K562 (cell line): ENCODE data around the gene AK4. TPM values are rescaled to one million over a fixed set of nuclear protein-coding genes. Genes with fewer than 3 reads are reported as not detected.

Experiments used
- ARHGAP35 ChIP-seq: fragments of 450-650 bp; IDR thresholded peaks from 2 replicates; pipeline ENCODE4 v1.6.1; 2018; ENCODE audit not compliant: partially characterized antibody
- ARID1B ChIP-seq: fragments of 450-650 bp; IDR thresholded peaks from 2 replicates; pipeline ENCODE4 v1.6.1; 2016; ENCODE audit warnings: antibody characterized with exemption, mild to moderate bottlenecking, inconsistent platforms
- CBFB ChIP-seq: sonication (generic); formaldehyde crosslinking; IDR thresholded peaks from 2 replicates; pipeline ENCODE4 v1.4.0; 2020; ENCODE audit warnings: mild to moderate bottlenecking, missing genetic modification reagents
- EP300 ChIP-seq: IDR thresholded peaks from 2 replicates; pipeline ENCODE4 v1.6.1; 2012; ENCODE audit warnings: low read length, improper control_type of control experiment
- FUS ChIP-seq: fragments of 200-400 bp; formaldehyde crosslinking; optimal IDR thresholded peaks from 2 replicates; pipeline ENCODE3; 2017; ENCODE audit warnings: low read depth, low read length
- HMG20B ChIP-seq: fragments of 250-450 bp; sonication (Bioruptor Pico); IDR thresholded peaks from 2 replicates; pipeline ENCODE4 v1.5.0; 2021; ENCODE audit warnings: mild to moderate bottlenecking
- PHF20 ChIP-seq: fragments of 450-650 bp; IDR thresholded peaks from 2 replicates; pipeline ENCODE4 v1.6.1; 2018; ENCODE audit not compliant: partially characterized antibody
- SAFB2 ChIP-seq: fragments of 200-400 bp; formaldehyde crosslinking; IDR thresholded peaks from 2 replicates; pipeline ENCODE4 v1.6.1; 2018; ENCODE audit warnings: borderline replicate concordance, low read length, low read depth, moderate library complexity; ENCODE audit not compliant: severe bottlenecking
- SNRNP70 ChIP-seq: fragments of 200-400 bp; formaldehyde crosslinking; optimal IDR thresholded peaks from 2 replicates; pipeline ENCODE3; 2017; ENCODE audit warnings: low read depth, low read length
- SP2 ChIP-seq: IDR thresholded peaks from 2 replicates; pipeline ENCODE4 v1.6.1; 2011; ENCODE audit warnings: mild to moderate bottlenecking, low read depth, low read length, moderate library complexity; ENCODE audit not compliant: poor library complexity, severe bottlenecking; ENCODE audit errors: extremely low read depth
- TCF3 ChIP-seq: sonication (generic); formaldehyde crosslinking; IDR thresholded peaks from 2 replicates; pipeline ENCODE4 v1.4.0; 2020; ENCODE audit warnings: mild to moderate bottlenecking, missing genetic modification reagents
- TEAD2 ChIP-seq: fragments of 450-650 bp; IDR thresholded peaks from 2 replicates; pipeline ENCODE4 v1.6.1; 2016; ENCODE audit warnings: missing genetic modification characterization, control low read depth, missing compliant biosample characterization
- XRCC5 ChIP-seq: fragments of 200-400 bp; formaldehyde crosslinking; IDR thresholded peaks from 2 replicates; pipeline ENCODE4 v1.6.1; 2017; ENCODE audit warnings: low read depth, mild to moderate bottlenecking, low read length
- ZBTB1 ChIP-seq: sonication (generic); formaldehyde crosslinking; IDR thresholded peaks from 2 replicates; pipeline ENCODE4 v1.8.1; 2023; ENCODE audit warnings: missing genetic modification reagents, low read depth, mild to moderate bottlenecking, borderline replicate concordance
- polyA plus RNA-seq, 8 experiments: library from polyadenylated mRNA; depleted of rRNA in 4 of 8; stranded (reverse) in 5 of 8; unstranded in 3 of 8; fragments of >200 nt; fragmentation: Nextera tagmentation in 2 of 8; fragmentation: Illumina TruSeq in 1 of 8; extraction: Ambion mirVana in 2 of 8; extraction: Trizol in 1 of 8; gene quantifications; 2 replicates each; pipeline versions ENCODE4 v1.2.1 to v1.2.3, GENCODE V29; 2011 to 2014; ENCODE audit warnings: inconsistent platforms in 1 of 8, missing spikeins in 1 of 8
- total RNA-seq, 7 experiments: library from RNA; depleted of rRNA in 6 of 7; stranded (reverse); fragments of >200 nt in 6 of 7; fragmentation: Illumina TruSeq in 2 of 7; extraction: Trizol in 2 of 7; gene quantifications; 2 replicates each; pipeline versions ENCODE4 v1.2.1 to v1.2.3, GENCODE V29; 2011 to 2021; ENCODE audit warnings: low replicate concordance in 1 of 7
- TF ChIP-seq, protein P1 (sequence below): fragments of 200-600 bp; sonication (generic); IDR thresholded peaks from one replicate; pipeline ENCODE4 v1.6.1; 2012; ENCODE audit warnings: mild to moderate bottlenecking, low read depth, low read length, inconsistent platforms
- TF ChIP-seq, protein P2 (sequence below): fragments of 250-450 bp; sonication (Bioruptor Pico); IDR thresholded peaks from 2 replicates; pipeline ENCODE4 v1.8.0; 2021; ENCODE audit warnings: moderate library complexity, mild to moderate bottlenecking, inconsistent platforms

Gene AK4
- total and polyA plus RNA-seq, 9 of the 15 experiments (the other 6 are each of a cell fraction or from before 2014, with no cell fraction given): 10.4 to 96.6 (median 21.5) TPM

DNA sequence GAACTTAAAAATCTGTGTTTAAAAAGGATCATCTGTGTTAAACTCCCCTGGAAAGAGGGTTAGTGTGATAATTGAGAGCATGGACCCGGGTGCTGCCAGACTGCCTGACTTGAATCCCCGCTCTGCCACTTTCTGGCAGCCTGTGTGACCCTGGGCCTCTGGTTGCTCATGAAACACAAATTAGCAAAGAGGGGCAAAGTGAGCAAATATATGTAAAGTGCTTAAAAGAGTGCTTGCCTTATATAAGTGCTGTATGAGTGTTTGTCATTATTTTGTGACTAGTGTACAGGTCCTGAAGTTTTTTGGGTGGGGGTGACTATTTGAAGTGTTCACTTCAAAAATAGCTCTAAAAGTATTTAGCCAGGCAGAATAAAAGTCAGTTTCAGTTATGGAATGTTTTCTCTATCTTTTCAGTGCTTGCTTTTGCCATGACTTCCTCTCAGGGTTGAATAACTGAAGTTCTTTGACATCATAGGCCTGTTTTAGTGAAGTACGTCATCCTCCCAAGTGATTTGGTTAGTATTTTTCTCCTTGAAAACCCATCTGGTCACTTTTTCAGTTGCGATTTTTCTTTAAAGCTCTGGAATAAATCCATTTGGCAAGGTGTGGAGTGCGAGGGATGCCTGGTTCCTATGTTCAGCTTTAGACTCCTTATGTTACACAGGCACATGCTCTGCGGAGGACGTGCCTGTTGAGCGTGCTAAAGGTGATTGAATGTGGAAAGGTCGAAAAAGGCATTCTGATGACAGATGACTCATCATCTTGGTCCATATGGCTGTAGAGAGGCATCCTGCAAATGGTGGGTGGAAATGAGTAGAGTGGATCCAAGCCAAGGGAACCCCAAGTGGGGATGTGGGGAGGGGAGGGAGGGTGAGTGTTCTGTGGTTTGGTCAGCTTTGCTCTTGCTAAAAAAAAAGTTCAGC is 47.8 kb downstream of the AK4 start (continued):
- TF ChIP-seq, protein P1, sequence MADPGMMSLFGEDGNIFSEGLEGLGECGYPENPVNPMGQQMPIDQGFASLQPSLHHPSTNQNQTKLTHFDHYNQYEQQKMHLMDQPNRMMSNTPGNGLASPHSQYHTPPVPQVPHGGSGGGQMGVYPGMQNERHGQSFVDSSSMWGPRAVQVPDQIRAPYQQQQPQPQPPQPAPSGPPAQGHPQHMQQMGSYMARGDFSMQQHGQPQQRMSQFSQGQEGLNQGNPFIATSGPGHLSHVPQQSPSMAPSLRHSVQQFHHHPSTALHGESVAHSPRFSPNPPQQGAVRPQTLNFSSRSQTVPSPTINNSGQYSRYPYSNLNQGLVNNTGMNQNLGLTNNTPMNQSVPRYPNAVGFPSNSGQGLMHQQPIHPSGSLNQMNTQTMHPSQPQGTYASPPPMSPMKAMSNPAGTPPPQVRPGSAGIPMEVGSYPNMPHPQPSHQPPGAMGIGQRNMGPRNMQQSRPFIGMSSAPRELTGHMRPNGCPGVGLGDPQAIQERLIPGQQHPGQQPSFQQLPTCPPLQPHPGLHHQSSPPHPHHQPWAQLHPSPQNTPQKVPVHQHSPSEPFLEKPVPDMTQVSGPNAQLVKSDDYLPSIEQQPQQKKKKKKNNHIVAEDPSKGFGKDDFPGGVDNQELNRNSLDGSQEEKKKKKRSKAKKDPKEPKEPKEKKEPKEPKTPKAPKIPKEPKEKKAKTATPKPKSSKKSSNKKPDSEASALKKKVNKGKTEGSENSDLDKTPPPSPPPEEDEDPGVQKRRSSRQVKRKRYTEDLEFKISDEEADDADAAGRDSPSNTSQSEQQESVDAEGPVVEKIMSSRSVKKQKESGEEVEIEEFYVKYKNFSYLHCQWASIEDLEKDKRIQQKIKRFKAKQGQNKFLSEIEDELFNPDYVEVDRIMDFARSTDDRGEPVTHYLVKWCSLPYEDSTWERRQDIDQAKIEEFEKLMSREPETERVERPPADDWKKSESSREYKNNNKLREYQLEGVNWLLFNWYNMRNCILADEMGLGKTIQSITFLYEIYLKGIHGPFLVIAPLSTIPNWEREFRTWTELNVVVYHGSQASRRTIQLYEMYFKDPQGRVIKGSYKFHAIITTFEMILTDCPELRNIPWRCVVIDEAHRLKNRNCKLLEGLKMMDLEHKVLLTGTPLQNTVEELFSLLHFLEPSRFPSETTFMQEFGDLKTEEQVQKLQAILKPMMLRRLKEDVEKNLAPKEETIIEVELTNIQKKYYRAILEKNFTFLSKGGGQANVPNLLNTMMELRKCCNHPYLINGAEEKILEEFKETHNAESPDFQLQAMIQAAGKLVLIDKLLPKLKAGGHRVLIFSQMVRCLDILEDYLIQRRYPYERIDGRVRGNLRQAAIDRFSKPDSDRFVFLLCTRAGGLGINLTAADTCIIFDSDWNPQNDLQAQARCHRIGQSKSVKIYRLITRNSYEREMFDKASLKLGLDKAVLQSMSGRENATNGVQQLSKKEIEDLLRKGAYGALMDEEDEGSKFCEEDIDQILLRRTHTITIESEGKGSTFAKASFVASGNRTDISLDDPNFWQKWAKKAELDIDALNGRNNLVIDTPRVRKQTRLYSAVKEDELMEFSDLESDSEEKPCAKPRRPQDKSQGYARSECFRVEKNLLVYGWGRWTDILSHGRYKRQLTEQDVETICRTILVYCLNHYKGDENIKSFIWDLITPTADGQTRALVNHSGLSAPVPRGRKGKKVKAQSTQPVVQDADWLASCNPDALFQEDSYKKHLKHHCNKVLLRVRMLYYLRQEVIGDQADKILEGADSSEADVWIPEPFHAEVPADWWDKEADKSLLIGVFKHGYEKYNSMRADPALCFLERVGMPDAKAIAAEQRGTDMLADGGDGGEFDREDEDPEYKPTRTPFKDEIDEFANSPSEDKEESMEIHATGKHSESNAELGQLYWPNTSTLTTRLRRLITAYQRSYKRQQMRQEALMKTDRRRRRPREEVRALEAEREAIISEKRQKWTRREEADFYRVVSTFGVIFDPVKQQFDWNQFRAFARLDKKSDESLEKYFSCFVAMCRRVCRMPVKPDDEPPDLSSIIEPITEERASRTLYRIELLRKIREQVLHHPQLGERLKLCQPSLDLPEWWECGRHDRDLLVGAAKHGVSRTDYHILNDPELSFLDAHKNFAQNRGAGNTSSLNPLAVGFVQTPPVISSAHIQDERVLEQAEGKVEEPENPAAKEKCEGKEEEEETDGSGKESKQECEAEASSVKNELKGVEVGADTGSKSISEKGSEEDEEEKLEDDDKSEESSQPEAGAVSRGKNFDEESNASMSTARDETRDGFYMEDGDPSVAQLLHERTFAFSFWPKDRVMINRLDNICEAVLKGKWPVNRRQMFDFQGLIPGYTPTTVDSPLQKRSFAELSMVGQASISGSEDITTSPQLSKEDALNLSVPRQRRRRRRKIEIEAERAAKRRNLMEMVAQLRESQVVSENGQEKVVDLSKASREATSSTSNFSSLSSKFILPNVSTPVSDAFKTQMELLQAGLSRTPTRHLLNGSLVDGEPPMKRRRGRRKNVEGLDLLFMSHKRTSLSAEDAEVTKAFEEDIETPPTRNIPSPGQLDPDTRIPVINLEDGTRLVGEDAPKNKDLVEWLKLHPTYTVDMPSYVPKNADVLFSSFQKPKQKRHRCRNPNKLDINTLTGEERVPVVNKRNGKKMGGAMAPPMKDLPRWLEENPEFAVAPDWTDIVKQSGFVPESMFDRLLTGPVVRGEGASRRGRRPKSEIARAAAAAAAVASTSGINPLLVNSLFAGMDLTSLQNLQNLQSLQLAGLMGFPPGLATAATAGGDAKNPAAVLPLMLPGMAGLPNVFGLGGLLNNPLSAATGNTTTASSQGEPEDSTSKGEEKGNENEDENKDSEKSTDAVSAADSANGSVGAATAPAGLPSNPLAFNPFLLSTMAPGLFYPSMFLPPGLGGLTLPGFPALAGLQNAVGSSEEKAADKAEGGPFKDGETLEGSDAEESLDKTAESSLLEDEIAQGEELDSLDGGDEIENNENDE: no peak
- TF ChIP-seq XRCC5 (no peak), SAFB2 (no peak), SP2 (no peak), FUS (no peak), ARHGAP35 (no peak), EP300 (no peak), ARID1B (0 out of 2 replicates have a peak, but pooled peaks have one; percentile 22), HMG20B (CRISPR knock-in tag) (no peak), TCF3 (no peak), PHF20 (no peak), CBFB (CRISPR knock-in tag) (no peak), ZBTB1 (CRISPR knock-in tag) (no peak), SNRNP70 (no peak), TEAD2 (tag) (no peak)
- TF ChIP-seq, protein P2, sequence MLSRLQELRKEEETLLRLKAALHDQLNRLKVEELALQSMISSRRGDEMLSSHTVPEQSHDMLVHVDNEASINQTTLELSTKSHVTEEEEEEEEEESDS: no peak
